ENCODE measurements around the gene NDUFS4. TPM values are rescaled to one million over a fixed set of nuclear protein-coding genes. Genes with fewer than 3 reads are reported as not detected.
A peak's percentile ranks its signal among the peaks of the same experiment; 100 is the strongest.

The NDUFS4 gene
- total RNA-seq, 1 experiment from 2014 or later: 72.6 TPM

DNA sequence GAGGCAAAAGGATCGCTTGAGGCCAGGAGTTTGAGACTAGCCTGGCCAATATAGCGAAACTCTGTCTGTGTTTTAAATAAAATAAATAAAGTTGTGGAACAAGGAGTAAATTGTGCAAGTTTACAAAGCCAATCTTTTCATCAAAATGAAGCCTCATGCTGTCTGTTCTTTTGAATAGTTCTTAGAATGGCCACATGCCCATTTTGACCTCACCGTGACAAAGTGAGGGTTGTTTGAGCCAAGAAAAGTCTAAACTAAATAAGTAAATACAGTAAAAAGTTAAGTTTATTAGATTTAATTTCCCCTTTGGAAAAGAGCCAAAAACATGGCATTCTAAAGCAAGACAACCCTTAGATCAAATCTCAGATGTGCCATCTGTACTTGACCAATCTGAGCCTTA lies 165.7 kb downstream of the NDUFS4 start:
- TF ChIP-seq EZH2 (IDR thresholded peaks at IDR 0.05; ENCODE audit: low read length, unreplicated experiment): no peak
- TF ChIP-seq, protein P1, sequence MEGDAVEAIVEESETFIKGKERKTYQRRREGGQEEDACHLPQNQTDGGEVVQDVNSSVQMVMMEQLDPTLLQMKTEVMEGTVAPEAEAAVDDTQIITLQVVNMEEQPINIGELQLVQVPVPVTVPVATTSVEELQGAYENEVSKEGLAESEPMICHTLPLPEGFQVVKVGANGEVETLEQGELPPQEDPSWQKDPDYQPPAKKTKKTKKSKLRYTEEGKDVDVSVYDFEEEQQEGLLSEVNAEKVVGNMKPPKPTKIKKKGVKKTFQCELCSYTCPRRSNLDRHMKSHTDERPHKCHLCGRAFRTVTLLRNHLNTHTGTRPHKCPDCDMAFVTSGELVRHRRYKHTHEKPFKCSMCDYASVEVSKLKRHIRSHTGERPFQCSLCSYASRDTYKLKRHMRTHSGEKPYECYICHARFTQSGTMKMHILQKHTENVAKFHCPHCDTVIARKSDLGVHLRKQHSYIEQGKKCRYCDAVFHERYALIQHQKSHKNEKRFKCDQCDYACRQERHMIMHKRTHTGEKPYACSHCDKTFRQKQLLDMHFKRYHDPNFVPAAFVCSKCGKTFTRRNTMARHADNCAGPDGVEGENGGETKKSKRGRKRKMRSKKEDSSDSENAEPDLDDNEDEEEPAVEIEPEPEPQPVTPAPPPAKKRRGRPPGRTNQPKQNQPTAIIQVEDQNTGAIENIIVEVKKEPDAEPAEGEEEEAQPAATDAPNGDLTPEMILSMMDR (conservative IDR thresholded peaks at IDR 0.05; ENCODE audit: low read depth, low read length): no peak
- TF ChIP-seq EZH2phosphoT487 (IDR thresholded peaks at IDR 0.05; ENCODE audit: borderline replicate concordance, low read length): no peak
- no peak overlapping the region for H3K9ac ChIP-seq (ENCODE audit: low read length)
- CTCF ChIA-PET: no interaction called here
- no peaks in the 10 kb centered on the region for H3F3A ChIP-seq (ENCODE audit: low read length, unreplicated experiment)
- no peaks in the 10 kb centered on the region for H3K9me2 ChIP-seq (replicated peaks; ENCODE audit: low read length)
- no peaks in the 10 kb centered on the region for H3K36me3 ChIP-seq (ENCODE audit: low read depth, low read length)
- POLR2A ChIA-PET (ENCODE audit: unreplicated experiment): no interaction called here
- no peak overlapping the region for H2AFZ ChIP-seq (ENCODE audit: low read length)
- H4K20me1 ChIP-seq (ENCODE audit: low read length): no peaks in the 10 kb centered on the region
- H3K9me3 ChIP-seq (ENCODE audit: low read length): no peaks in the 10 kb centered on the region
- ATAC-seq (peak; percentile 48; the same call in 1 of the 2 replicates), DNase-seq (peak; percentile 23)
- no TSS peak for BruUV-seq (replicated peaks)
- no peaks in the 10 kb centered on the region for H3K4me1 ChIP-seq (ENCODE audit: insufficient read depth, low read length)
- intact Hi-C loops (cut with micrococcal nuclease): no loop called here
- no peak overlapping the region for H3K4me2 ChIP-seq (ENCODE audit: low read length)
- H3K27me3 ChIP-seq (ENCODE audit: low read length): no peaks in the 10 kb centered on the region
- no peak overlapping the region for H3K4me3 ChIP-seq (ENCODE audit: low read length)
- H3K79me2 ChIP-seq (ENCODE audit: low read length): no peaks in the 10 kb centered on the region
- no peak overlapping the region for H3K27ac ChIP-seq (ENCODE audit: low read length)

DNA sequence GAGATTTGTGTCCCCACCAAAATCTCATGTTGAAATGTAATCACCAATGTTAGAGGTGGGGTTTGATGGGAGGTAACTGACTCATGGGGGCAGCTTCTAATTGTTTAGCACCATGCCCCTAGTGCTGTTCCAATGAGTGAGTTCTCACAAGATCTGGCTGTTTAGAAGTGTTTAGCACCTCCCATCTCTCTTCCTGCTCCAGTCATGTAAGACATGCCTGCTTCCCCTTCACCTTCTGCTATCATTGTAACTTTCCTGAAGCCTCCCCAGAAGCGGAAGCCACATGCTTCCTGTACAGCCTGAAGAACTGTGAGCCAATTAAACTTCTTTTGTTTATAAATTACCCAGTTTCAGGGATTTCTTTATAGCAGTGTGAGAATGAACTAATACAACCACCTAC lies 170.5 kb downstream of the NDUFS4 start:
- no peak for TF ChIP-seq EZH2 (IDR thresholded peaks at IDR 0.05; ENCODE audit: low read length, unreplicated experiment)
- TF ChIP-seq, protein P1 (conservative IDR thresholded peaks at IDR 0.05; ENCODE audit: low read depth, low read length): no peak
- TF ChIP-seq EZH2phosphoT487 (IDR thresholded peaks at IDR 0.05; ENCODE audit: borderline replicate concordance, low read length): no peak
- H3K27me3 ChIP-seq (ENCODE audit: low read length): no peaks in the 10 kb centered on the region
- no TSS peak for BruUV-seq (replicated peaks)
- ATAC-seq: no peak
- H3K27ac ChIP-seq (ENCODE audit: low read length): no peak overlapping the region
- H3K36me3 ChIP-seq (ENCODE audit: low read depth, low read length): no peaks in the 10 kb centered on the region
- H3K9me2 ChIP-seq (replicated peaks; ENCODE audit: low read length): no peaks in the 10 kb centered on the region
- no peak overlapping the region for H3K4me3 ChIP-seq (ENCODE audit: low read length)
- H3K9ac ChIP-seq (ENCODE audit: low read length): no peak overlapping the region
- no peaks in the 10 kb centered on the region for H3F3A ChIP-seq (ENCODE audit: low read length, unreplicated experiment)
- intact Hi-C loops (cut with micrococcal nuclease): loop anchor here (10.0 kb wide), 1 partner anchor 134 kb away; no protein-coding TSS in a partner anchor
- H3K9me3 ChIP-seq (ENCODE audit: low read length): no peaks in the 10 kb centered on the region
- ChIA-PET CTCF (no interaction called here), POLR2A (ENCODE audit: unreplicated experiment) (no interaction called here)
- no peaks in the 10 kb centered on the region for H4K20me1 ChIP-seq (ENCODE audit: low read length)
- no peak overlapping the region for H3K4me2 ChIP-seq (ENCODE audit: low read length)
- no peaks in the 10 kb centered on the region for H3K4me1 ChIP-seq (ENCODE audit: insufficient read depth, low read length)
- H3K79me2 ChIP-seq (ENCODE audit: low read length): no peaks in the 10 kb centered on the region
- DNase-seq: no peak
- H2AFZ ChIP-seq (ENCODE audit: low read length): no peak overlapping the region

Other genes with a start within 250 kb of the NDUFS4 start
- gene FST, start 80.0 kb upstream of the NDUFS4 start, total RNA-seq (2014; rRNA removed): 403 and 407 TPM in 2 replicates

Measured in PC-3 (cell line).